Calu3 (cell line): Measurements from ENCODE around the gene TRERF1. TPM values are rescaled to one million over a fixed set of nuclear protein-coding genes. Genes with fewer than 3 reads are reported as not detected.

Experiments used
- BruUV-seq: library from RNA; stranded (reverse); fragments of 400-500 nt; replicated peaks from 2 replicates; lab custom pipeline; 2021; lab: Mats Ljungman, UMichigan
- CTCF ChIA-PET: fragments of 300-600 bp; sonication (Branson Sonifier 250); formaldehyde crosslinking; loops from one replicate; lab custom pipeline; 2022; ENCODE audit warnings: antibody characterized with exemption; lab: Charles Lee
- DNase-seq: peaks from one replicate; pipeline ENCODE4 v3.0.0; 2022
- H3K27ac Mint-ChIP-seq: one replicate; pipeline ENCODE4 v1.8.0; 2022; ENCODE audit warnings: mixed read lengths; ENCODE audit not compliant: unreplicated experiment
- H3K27me3 Mint-ChIP-seq: one replicate; pipeline ENCODE4 v1.8.0; 2022; ENCODE audit warnings: mixed read lengths; ENCODE audit not compliant: unreplicated experiment
- H3K36me3 Mint-ChIP-seq: one replicate; pipeline ENCODE4 v1.8.0; 2022; ENCODE audit warnings: mild to moderate bottlenecking, moderate library complexity, mixed read lengths; ENCODE audit not compliant: insufficient read depth, unreplicated experiment
- H3K4me1 Mint-ChIP-seq: one replicate; pipeline ENCODE4 v1.8.0; 2022; ENCODE audit warnings: mild to moderate bottlenecking, low read depth, mixed read lengths; ENCODE audit not compliant: unreplicated experiment
- H3K4me3 Mint-ChIP-seq: one replicate; pipeline ENCODE4 v1.8.0; 2022; ENCODE audit warnings: mild to moderate bottlenecking, low read depth, moderate library complexity, mixed read lengths; ENCODE audit not compliant: unreplicated experiment
- H3K9me3 Mint-ChIP-seq: one replicate; pipeline ENCODE4 v1.8.0; 2022; ENCODE audit warnings: low read depth, mixed read lengths; ENCODE audit not compliant: unreplicated experiment
- intact Hi-C: fragments of 100-400 bp; cut with micrococcal nuclease; formaldehyde crosslinking; loops from one replicate; pipeline ENCODE4 v1.10.0; 2022; ENCODE audit not compliant: unreplicated experiment
- total RNA-seq: library from RNA; stranded (reverse); gene quantifications from 2 replicates; pipeline ENCODE4 v1.2.3, GENCODE V29; 2022
- TF ChIP-seq, protein P1 (sequence below): fragments of 200-600 bp; IDR thresholded peaks from one replicate; pipeline ENCODE4 v1.8.0; 2022; ENCODE audit warnings: antibody characterized with exemption; ENCODE audit not compliant: unreplicated experiment

The TRERF1 gene
- total RNA-seq, 1 experiment from 2014 or later: 1.4 TPM

DNA sequence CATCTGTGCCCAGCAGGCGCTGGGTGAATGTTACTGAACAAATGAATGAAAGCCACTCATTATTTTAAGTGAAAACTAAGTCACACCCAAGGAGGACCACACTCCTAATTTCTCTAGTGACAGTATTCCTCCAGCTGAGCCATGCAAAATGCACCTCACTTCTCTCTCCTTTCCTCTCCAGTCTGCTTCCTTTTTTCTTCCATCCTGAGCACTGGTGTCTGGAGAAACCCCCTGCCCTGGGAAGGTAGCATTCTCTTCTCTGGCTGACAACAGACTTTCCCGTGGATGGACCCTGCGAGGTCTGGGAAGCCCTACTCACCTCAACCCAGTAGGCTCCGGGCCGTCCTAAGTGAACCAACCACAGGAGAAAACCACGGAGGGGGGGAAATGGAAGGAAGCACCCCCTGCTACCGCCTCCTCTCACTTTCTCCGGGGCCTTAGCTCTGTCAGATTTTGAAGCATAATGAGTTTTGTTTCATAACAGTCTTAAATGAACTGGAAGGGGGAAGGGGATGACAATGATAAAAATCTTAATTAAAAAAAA is 22.6 kb downstream of the TRERF1 start:
- H3K4me1 Mint-ChIP-seq: peaks cover 9% of the 10 kb centered on the region
- no peak overlapping the region for H3K27ac Mint-ChIP-seq
- H3K36me3 Mint-ChIP-seq: no peaks in the 10 kb centered on the region
- H3K4me3 Mint-ChIP-seq: no peak overlapping the region
- intact Hi-C loops: no loop called here
- BruUV-seq: no TSS peak
- CTCF ChIA-PET: interaction anchor here (0.6 to 1.7 kb wide), 3 partner anchors 16 to 52 kb away, joined by 3 read pairs; no protein-coding TSS in a partner anchor
- no peak for DNase-seq
- peaks cover 6% of the 10 kb centered on the region for H3K9me3 Mint-ChIP-seq
- H3K27me3 Mint-ChIP-seq: no peaks in the 10 kb centered on the region
- TF ChIP-seq, protein P1, sequence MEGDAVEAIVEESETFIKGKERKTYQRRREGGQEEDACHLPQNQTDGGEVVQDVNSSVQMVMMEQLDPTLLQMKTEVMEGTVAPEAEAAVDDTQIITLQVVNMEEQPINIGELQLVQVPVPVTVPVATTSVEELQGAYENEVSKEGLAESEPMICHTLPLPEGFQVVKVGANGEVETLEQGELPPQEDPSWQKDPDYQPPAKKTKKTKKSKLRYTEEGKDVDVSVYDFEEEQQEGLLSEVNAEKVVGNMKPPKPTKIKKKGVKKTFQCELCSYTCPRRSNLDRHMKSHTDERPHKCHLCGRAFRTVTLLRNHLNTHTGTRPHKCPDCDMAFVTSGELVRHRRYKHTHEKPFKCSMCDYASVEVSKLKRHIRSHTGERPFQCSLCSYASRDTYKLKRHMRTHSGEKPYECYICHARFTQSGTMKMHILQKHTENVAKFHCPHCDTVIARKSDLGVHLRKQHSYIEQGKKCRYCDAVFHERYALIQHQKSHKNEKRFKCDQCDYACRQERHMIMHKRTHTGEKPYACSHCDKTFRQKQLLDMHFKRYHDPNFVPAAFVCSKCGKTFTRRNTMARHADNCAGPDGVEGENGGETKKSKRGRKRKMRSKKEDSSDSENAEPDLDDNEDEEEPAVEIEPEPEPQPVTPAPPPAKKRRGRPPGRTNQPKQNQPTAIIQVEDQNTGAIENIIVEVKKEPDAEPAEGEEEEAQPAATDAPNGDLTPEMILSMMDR: no peak

GRCh38 chr6:42428326-42429041 is 23.2 kb downstream of the TRERF1 start:
- Mint-ChIP-seq H3K4me1 (peaks cover 9% of the 10 kb centered on the region), H3K9me3 (peaks cover 2% of the 10 kb centered on the region), H3K36me3 (no peaks in the 10 kb centered on the region), H3K27me3 (no peaks in the 10 kb centered on the region), H3K4me3 (no peak overlapping the region), H3K27ac (no peak overlapping the region)
- CTCF ChIA-PET: interaction anchor here (0.6 to 1.7 kb wide), 4 partner anchors 13 to 52 kb away, joined by 3 to 4 read pairs (median 3); no protein-coding TSS in a partner anchor
- intact Hi-C loops: no loop called here
- BruUV-seq: no TSS peak
- DNase-seq: no peak
- TF ChIP-seq, protein P1: no peak

- H3K27ac Mint-ChIP-seq: no peak overlapping the region
- H3K9me3 Mint-ChIP-seq: no peaks in the 10 kb centered on the region
- TF ChIP-seq, protein P1: no peak
- no peaks in the 10 kb centered on the region for H3K27me3 Mint-ChIP-seq
- peaks cover 9% of the 10 kb centered on the region for H3K4me1 Mint-ChIP-seq
- H3K36me3 Mint-ChIP-seq: no peaks in the 10 kb centered on the region
- H3K4me3 Mint-ChIP-seq: no peak overlapping the region
- no peak for DNase-seq
- intact Hi-C loops: no loop called here
- BruUV-seq: no TSS peak
- CTCF ChIA-PET: interaction anchor here (0.6 to 1.7 kb wide), 3 partner anchors 12 to 25 kb away, joined by 3 to 4 read pairs (median 3); no protein-coding TSS in a partner anchor
Observed at GRCh38 chr6:42427871-42428270, 23.9 kb downstream of the TRERF1 start.

DNA sequence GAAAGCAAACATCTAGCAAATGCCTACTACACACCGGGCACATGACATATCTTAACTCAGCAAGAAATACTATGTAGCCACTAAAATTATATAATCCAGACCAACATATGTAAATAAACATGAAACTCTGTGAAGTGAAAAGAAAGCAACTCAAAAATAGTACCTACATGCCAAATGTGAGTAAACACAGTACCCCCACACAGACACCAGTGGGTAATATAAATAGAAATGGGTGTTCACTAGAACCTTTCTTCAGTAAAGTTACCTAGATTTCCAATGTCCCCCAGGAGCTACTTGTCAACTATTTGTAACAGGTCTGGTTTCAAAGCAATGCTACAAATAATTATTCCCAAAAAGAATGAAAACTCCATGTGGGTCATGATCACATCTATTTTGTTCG is 25.5 kb downstream of the TRERF1 start:
- H3K4me1 Mint-ChIP-seq: peaks cover 9% of the 10 kb centered on the region
- DNase-seq: no peak

More for the DNA sequence above, 25.5 kb downstream of the TRERF1 start:
- Mint-ChIP-seq H3K27ac (no peak overlapping the region), H3K4me3 (no peak overlapping the region), H3K36me3 (no peaks in the 10 kb centered on the region), H3K27me3 (no peaks in the 10 kb centered on the region), H3K9me3 (no peaks in the 10 kb centered on the region)
- intact Hi-C loops: no loop called here
- CTCF ChIA-PET: no interaction called here
- TF ChIP-seq, protein P1: no peak
- no TSS peak for BruUV-seq
